HG03095 (cell line): Measurements from ENCODE around the gene GRID1.

Source experiments
- ATAC-seq: cut with Tn5 transposase; IDR thresholded peaks from one replicate; pipeline ENCODE4 v1.9.1; 2021; ENCODE audit warnings: moderate library complexity; ENCODE audit not compliant: unreplicated experiment

GRID1 gene

DNA sequence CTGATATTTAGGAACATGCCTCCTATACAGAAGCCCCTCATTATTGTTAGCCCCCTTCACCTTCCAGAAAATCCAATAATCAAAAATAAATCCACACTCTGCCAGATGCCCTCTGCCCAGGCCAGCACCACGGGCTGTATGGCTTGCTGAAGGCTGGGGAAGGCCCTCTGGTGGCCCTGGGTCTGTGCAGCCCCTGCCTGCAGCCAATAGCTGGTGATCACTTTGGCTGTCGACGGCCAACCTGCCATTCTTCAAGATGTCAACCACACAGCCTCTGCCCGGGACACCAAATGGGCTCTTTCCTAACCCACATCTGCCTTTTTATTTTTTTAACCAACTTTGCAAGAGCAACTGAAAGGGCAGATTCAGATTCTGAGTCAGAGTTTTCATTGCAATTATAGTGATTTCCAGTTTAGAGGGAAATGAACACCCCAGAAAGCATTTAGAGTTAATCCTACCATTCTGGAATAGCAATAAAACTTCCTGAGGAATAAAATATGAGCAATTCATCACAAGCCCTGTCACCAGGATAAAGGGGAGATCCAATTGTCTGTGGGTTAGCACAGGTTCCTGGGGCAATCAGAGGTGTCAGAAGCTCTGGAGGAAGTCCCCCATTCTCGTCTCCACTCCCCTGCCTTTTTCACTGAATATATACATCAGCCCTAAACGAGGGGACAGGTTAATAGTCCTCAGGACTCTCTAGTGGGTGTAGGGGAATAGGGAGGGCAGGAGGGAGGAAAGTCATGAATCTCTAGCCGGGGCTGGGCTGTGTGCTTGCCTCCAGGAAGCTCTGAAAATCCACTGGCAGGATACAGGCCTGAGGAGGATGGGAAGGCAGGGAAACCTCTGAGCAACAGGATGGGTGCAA is 211.3 kb downstream of the GRID1 start:
- no peak for ATAC-seq

DNA sequence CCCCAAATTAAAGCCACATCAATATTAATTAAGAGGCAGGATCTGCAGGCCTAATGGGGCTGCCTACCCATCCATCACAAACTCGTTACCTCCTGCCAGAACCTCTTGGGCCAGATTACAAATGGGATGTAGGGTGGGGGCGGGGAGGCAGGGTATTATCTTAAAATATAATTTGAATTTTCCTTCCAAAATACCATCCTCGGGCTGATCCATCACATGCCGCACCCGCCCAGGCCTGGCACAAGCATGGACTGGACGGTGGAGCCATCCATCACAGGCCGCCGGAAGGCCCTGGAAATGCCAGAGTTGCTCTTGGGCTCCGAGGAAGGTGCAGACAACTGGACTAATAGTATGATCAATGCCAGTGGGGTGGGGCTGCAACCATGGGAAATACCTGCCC is 212.8 kb downstream of the GRID1 start:
- no peak for ATAC-seq

- no peak for ATAC-seq
These were observed 213.7 kb downstream of the GRID1 start for GRCh38 chr10:86152911-86153310.

GRCh38 chr10:86152354-86152753 is 214.2 kb downstream of the GRID1 start:
- ATAC-seq = no peak

DNA sequence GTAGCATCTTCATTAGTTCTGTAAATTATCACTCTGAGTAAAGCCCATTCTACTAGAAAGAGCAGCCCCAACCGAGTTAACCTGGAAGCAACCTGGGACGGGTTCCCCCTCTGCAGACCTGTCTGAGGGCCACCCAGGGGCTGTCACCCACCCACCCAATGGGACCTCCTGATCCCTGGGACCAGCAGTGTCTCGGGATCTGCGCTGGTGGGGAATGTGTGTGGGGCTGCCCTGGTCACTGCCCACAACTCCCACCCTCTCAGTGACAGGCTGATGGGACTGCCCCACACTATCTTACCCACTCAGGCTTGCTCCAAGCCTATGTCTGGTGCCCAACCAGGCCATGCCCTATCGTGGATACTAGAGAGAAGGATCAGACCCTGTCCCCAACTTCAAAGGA is 215.0 kb downstream of the GRID1 start:
- no peak for ATAC-seq

DNA sequence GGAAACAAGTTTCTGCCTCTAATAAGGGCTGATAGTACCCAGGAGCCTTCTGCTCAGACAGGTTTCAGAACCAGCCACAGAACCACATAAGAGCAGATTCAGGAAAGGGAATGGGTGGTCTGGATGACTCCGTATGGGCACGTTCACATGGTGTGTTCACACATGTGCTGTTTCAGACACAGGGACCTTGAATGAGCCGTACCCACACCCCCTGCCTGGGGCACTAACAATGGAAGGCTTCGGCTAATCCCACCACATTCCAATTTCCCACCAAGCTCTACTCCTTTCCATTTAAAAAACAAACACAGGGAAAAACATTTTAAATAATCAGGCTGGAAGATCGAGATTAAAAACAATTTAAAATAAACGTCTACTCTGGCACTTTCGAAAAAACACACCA is 217.3 kb downstream of the GRID1 start:
- no peak for ATAC-seq

- ATAC-seq = no peak
These were observed 218.5 kb downstream of the GRID1 start for GRCh38 chr10:86148117-86148516.

DNA sequence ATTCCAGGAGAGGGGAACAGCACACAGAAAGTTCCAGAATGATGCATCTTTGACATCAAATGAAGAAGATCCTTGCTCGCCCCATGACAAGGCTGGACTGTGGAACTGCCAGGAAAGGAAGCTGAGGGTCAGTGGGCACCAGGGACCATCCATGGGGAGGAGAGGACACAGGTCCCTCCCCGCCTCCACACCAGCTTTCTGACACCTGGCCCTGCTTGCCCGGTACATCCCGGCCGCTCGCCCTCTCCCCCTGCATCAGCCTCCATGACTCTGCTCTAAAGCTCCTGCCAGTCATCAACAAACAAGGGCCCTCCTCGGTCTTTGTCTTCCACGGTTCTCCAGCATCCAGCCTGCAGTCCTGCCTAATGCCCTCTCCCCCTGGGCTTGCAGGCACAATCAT is 222.3 kb downstream of the GRID1 start:
- no peak for ATAC-seq

DNA sequence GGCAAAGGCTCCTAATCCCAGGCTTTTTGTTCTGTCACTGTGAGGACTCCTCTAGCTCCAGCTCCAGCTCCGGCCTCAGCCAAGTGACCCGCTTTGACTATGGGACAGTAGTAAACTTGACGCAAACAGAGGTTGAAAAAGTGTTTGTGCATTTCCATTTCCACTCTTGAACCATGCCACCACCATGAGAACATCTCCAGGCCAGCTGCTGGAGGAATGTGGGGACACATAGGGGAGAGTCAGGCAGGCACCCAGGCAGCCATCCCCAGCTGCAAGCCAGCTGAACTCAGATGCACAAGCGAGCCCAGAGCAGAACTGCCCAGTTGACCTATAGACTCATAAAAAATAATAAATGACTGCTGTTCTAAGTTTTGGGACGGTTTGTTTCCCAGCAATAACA is 224.7 kb downstream of the GRID1 start:
- ATAC-seq = no peak

GRCh38 chr10:86139066-86139657 is 227.4 kb downstream of the GRID1 start:
- no peak for ATAC-seq

GRCh38 chr10:86138551-86139065 is 228.0 kb downstream of the GRID1 start:
- no peak for ATAC-seq

GRCh38 chr10:86137561-86137960 is 229.0 kb downstream of the GRID1 start:
- ATAC-seq = no peak

GRCh38 chr10:86136934-86137333 is 229.7 kb downstream of the GRID1 start:
- ATAC-seq = no peak

GRCh38 chr10:86135191-86135590 is 231.4 kb downstream of the GRID1 start:
- no peak for ATAC-seq

- no peak for ATAC-seq
These were observed 235.7 kb downstream of the GRID1 start for GRCh38 chr10:86130737-86131475.

- ATAC-seq = no peak
These were observed 236.6 kb downstream of the GRID1 start for GRCh38 chr10:86130041-86130440.

DNA sequence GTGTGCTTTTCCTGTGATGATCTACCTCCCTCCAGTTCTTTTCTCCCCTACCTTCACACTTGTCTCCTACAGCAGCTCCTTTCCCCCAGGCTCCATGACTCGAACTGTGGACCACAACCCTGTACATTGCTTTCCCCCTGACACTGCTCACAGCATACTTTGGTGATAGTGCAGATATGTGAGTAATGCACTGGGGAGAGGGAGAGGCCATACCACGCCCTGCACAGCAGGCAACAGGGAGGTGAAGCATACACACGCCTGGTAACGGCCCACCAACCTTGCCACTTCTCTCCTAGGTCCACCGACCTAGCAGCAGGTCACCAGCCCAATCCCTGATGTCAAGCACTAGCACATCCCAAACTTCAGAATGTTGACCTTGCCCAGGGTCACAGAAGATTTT is 238.2 kb downstream of the GRID1 start:
- ATAC-seq = no peak

DNA sequence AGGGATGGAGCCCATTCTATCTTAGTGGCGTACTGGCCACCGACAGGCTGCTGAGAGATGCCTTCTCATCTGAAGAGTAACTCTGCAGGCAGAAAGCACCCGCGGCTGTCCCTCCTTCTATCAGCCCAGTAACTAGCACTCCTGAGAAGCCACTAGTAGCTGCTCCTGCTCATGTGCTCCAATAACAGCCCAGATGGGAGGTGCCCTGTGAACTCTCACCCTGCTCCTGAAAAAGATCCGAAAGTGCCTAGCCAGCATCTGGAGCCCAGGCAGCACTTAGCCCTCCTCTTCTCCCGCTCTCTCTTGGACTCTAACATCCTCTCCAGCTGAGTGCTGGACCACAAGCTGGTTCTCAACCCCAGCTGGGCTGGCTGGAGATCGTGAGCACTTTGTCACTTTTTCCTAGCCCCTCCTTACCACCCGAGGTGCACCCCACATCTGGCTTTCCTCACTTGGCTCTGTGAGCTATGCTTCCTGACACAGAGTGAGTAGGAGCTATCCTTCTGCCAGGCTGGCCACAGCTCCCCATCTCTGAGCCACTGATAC is 239.2 kb downstream of the GRID1 start:
- no peak for ATAC-seq

DNA sequence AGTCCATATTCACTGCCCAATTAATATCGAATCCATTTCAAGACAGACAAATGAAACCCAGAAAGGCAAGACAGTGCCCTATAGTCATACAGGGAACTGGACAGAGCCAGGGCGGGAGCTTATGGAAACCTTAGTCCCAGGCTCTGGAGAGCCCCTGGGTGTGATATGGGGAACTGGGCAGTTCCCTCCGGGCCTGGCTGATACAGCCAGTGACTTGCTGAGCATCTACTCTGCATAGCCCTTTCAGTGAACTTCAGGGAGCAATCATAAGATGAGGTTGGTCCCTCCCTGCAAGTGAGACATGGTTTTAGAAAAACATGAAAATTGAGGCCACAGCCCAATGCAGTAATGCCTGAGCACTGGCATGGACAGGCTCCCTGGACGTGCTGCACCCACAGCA is 241.9 kb downstream of the GRID1 start:
- ATAC-seq = no peak

DNA sequence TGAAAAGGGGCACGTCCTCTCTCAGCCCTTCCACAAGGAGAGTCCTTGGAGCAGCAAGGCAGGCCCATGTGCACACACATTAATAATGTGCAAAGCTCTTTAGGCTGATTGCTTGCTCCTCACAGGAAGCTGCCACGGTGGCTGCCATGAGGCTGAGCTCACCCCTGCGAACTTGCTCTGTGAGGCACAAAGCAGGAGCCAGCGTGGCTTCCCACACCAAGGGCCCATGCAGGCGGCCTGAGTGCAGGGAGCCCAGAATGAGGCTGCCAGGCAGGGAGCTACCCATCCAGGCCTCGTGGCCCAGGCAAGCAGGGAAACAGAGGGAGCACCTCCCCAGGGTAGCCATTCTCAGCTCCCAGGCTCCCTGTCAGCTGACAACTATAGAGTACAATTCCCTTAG is 242.9 kb downstream of the GRID1 start:
- ATAC-seq = no peak

GRCh38 chr10:86123304-86123703 is 243.3 kb downstream of the GRID1 start:
- no peak for ATAC-seq
